Chondrocyte (in vitro differentiated cells): ENCODE data around the gene CDC42EP5. TPM values are rescaled to one million over a fixed set of nuclear protein-coding genes. Genes with fewer than 3 reads are reported as not detected.

Source experiments
- DNase-seq: peaks from one replicate; pipeline ENCODE4 v3.0.0; 2021; ENCODE audit warnings: mixed read lengths, low spot score
- H3K27ac Mint-ChIP-seq: one replicate; pipeline ENCODE4 v1.8.0; 2021; ENCODE audit warnings: mild to moderate bottlenecking, moderate library complexity, mixed read lengths; ENCODE audit not compliant: unreplicated experiment
- H3K27me3 Mint-ChIP-seq: 2 replicates; pipeline ENCODE4 v1.8.0; 2021; ENCODE audit warnings: low read depth, mixed read lengths
- H3K36me3 Mint-ChIP-seq: 2 replicates; pipeline ENCODE4 v1.8.0; 2021; ENCODE audit warnings: low read depth, mixed read lengths
- H3K4me1 Mint-ChIP-seq: 2 replicates; pipeline ENCODE4 v1.8.0; 2021; ENCODE audit warnings: low read depth, mild to moderate bottlenecking, mixed read lengths
- H3K4me3 Mint-ChIP-seq: one replicate; pipeline ENCODE4 v1.8.0; 2021; ENCODE audit warnings: mild to moderate bottlenecking, moderate library complexity, mixed read lengths; ENCODE audit not compliant: unreplicated experiment
- H3K9me3 Mint-ChIP-seq: 2 replicates; pipeline ENCODE4 v1.8.0; 2021; ENCODE audit warnings: low read depth, mixed read lengths
- CTCF ChIP-seq: fragments of 200-600 bp; sonication (generic); IDR thresholded peaks from 2 replicates; pipeline ENCODE4 v1.5.0; 2021; ENCODE audit warnings: antibody characterized with exemption, mild to moderate bottlenecking, moderate library complexity
- total RNA-seq: library from RNA; stranded (reverse); gene quantifications from 3 replicates; pipeline ENCODE4 v1.2.1, GENCODE V29; 2021

Gene CDC42EP5
- total RNA-seq, 1 donor from 2014 or later: 66.4 TPM

- DNase-seq: no peak
- Mint-ChIP-seq H3K4me1 (no peaks in the 10 kb centered on the region), H3K27ac (no peak overlapping the region), H3K36me3 (no peaks in the 10 kb centered on the region), H3K9me3 (peaks cover 3% of the 10 kb centered on the region), H3K4me3 (no peak overlapping the region), H3K27me3 (peaks cover 23% of the 10 kb centered on the region)
- no peak for TF ChIP-seq CTCF
These were observed 19.5 kb upstream of the CDC42EP5 start for GRCh38 chr19:54492568-54492967.

- Mint-ChIP-seq H3K36me3 (no peaks in the 10 kb centered on the region), H3K4me1 (no peaks in the 10 kb centered on the region), H3K9me3 (no peaks in the 10 kb centered on the region), H3K4me3 (no peak overlapping the region), H3K27me3 (peaks cover 23% of the 10 kb centered on the region), H3K27ac (no peak overlapping the region)
- no peak for DNase-seq
- TF ChIP-seq CTCF: no peak
These were observed 16.7 kb upstream of the CDC42EP5 start for GRCh38 chr19:54489766-54490165.

- no peak for TF ChIP-seq CTCF
- H3K4me1 Mint-ChIP-seq: no peaks in the 10 kb centered on the region
- H3K27ac Mint-ChIP-seq: no peak overlapping the region
- H3K27me3 Mint-ChIP-seq: peaks cover 26% of the 10 kb centered on the region
- H3K36me3 Mint-ChIP-seq: no peaks in the 10 kb centered on the region
- H3K9me3 Mint-ChIP-seq: no peaks in the 10 kb centered on the region
- H3K4me3 Mint-ChIP-seq: no peak overlapping the region
- no peak for DNase-seq
These were observed 16.2 kb upstream of the CDC42EP5 start for GRCh38 chr19:54489341-54489740.

- DNase-seq: no peak
- H3K4me3 Mint-ChIP-seq: no peak overlapping the region
- peaks cover 34% of the 10 kb centered on the region for H3K27me3 Mint-ChIP-seq
- no peaks in the 10 kb centered on the region for H3K36me3 Mint-ChIP-seq
- TF ChIP-seq CTCF: no peak
- H3K27ac Mint-ChIP-seq: no peak overlapping the region
- H3K9me3 Mint-ChIP-seq: no peaks in the 10 kb centered on the region
- H3K4me1 Mint-ChIP-seq: peaks cover 5% of the 10 kb centered on the region
These were observed 12.8 kb upstream of the CDC42EP5 start for GRCh38 chr19:54485851-54486250.

DNA sequence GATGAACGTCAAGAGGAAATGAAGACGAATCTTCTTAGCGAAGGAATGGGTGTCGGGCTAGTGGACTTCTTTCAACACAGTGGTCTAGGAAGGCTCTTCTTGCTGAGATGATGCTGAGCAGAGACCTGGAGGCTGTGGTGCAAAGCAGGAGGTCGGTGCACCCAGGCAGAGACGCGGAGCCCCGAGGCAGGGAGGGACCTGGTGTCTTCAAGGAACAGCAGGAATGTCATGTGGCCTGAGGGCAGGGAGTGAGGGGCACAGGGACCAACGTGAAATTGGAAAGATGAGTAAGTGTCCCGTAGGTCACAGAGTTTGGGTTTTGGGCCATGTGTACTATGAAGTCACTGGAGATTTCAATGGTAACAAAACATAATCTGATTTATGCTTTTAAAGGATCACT, 11.4 kb upstream of the CDC42EP5 start:
- peaks cover 5% of the 10 kb centered on the region for H3K4me1 Mint-ChIP-seq
- no peak for DNase-seq
- H3K36me3 Mint-ChIP-seq: no peaks in the 10 kb centered on the region
- peaks cover 26% of the 10 kb centered on the region for H3K27me3 Mint-ChIP-seq
- no peak for TF ChIP-seq CTCF
- H3K27ac Mint-ChIP-seq: no peak overlapping the region
- H3K9me3 Mint-ChIP-seq: no peaks in the 10 kb centered on the region
- H3K4me3 Mint-ChIP-seq: no peak overlapping the region
